DMS53 treated with DMSO at 0.1 percent for 48 hours (cell line): ENCODE results near the gene COBL.

Experiments used
- DNase-seq: peaks from one replicate; lab custom pipeline; 2025; ENCODE audit not compliant: unreplicated experiment; lab: John Stamatoyannopoulos, UW

COBL gene

GRCh38 chr7:51308265-51308664 is 8.3 kb downstream of the COBL start:
- DNase-seq, result no peak

- no peak for DNase-seq
Measured at GRCh38 chr7:51307651-51308210, 8.9 kb downstream of the COBL start.

GRCh38 chr7:51306761-51307160 is 9.8 kb downstream of the COBL start:
- no peak for DNase-seq

- DNase-seq, result no peak
Measured at GRCh38 chr7:51304729-51305128, 11.9 kb downstream of the COBL start.

- DNase-seq, result no peak
Measured at GRCh38 chr7:51303142-51303525, 13.5 kb downstream of the COBL start.

GRCh38 chr7:51301806-51302205 is 14.8 kb downstream of the COBL start:
- DNase-seq, result no peak

- no peak for DNase-seq
Measured at GRCh38 chr7:51300762-51301674, 15.6 kb downstream of the COBL start.

GRCh38 chr7:51299391-51300133 is 17.0 kb downstream of the COBL start:
- no peak for DNase-seq

- no peak for DNase-seq
Measured at GRCh38 chr7:51298912-51299311, 17.7 kb downstream of the COBL start.

- no peak for DNase-seq
Measured at GRCh38 chr7:51297986-51298385, 18.6 kb downstream of the COBL start.

GRCh38 chr7:51295440-51296245 is 21.0 kb downstream of the COBL start:
- peak; percentile 18 for DNase-seq

- no peak for DNase-seq
Measured at GRCh38 chr7:51292596-51292995, 24.0 kb downstream of the COBL start.

GRCh38 chr7:51290702-51291540 is 25.7 kb downstream of the COBL start:
- no peak for DNase-seq

GRCh38 chr7:51290304-51290637 is 26.3 kb downstream of the COBL start:
- DNase-seq, result no peak

- no peak for DNase-seq
Measured at GRCh38 chr7:51289623-51290303, 26.8 kb downstream of the COBL start.

- no peak for DNase-seq
Measured at GRCh38 chr7:51288896-51289622, 27.6 kb downstream of the COBL start.

- no peak for DNase-seq
Measured at GRCh38 chr7:51286401-51286800, 30.2 kb downstream of the COBL start.

GRCh38 chr7:51280156-51280555 is 36.5 kb downstream of the COBL start:
- DNase-seq, result no peak

GRCh38 chr7:51279391-51280023 is 37.1 kb downstream of the COBL start:
- DNase-seq, result no peak
